ENCODE results near the gene CDH24. TPM values are rescaled to one million over a fixed set of nuclear protein-coding genes. Genes with fewer than 3 reads are reported as not detected.

Gene CDH24
- total and polyA plus RNA-seq, 2 donors (not counting 3 experiments of a cell fraction or from before 2014, with no cell fraction given) = 21.7 to 52.9 TPM

DNA sequence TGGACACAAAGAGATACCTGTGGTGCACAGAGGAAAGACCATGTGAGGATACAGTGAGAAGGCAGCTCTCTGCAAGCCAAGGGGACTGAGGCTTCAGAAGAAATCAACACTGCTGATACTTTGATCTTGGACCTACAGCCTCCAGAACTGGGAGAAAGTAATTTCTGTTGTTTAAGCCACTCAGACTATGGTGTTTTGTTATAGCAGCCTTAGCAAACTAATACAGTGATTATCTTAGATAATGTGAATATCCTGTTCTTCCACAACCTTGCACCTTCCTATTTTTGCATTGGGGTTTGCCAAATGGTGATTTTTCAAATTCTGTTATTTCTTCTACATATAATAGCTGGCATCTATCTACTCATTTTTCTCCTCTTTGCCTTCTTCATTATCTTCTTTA, 39.2 kb downstream of the CDH24 start:
- no peaks in the 10 kb centered on the region for H3K9me3 ChIP-seq (replicated peaks; ENCODE audit: control insufficient read depth, insufficient read depth, low read length)
- no peak overlapping the region for H3K4me2 ChIP-seq (ENCODE audit: insufficient read depth, low read length)
- H3K79me2 ChIP-seq (ENCODE audit: control insufficient read depth, insufficient read depth, low read length) = no peaks in the 10 kb centered on the region
- FAIRE-seq = no peak
- dilution Hi-C loops (cut with MboI; ENCODE audit: extremely low pct_ligation_motif_present, low sequenced_read_pairs) (no loop called here), intact Hi-C loops (cut with micrococcal nuclease) (no loop called here)
- H3K4me1 ChIP-seq (ENCODE audit: control insufficient read depth, extremely low read depth, insufficient read depth, low read length) = no peaks in the 10 kb centered on the region
- no peak for TF ChIP-seq MAX (IDR thresholded peaks at IDR 0.05; ENCODE audit: insufficient read depth, insufficient read length)
- TF ChIP-seq CTCF (IDR thresholded peaks at IDR 0.05; ENCODE audit: extremely low read depth in 1 of 2, insufficient read depth in 1 of 2, low read depth in 1 of 2, low read length in 2 of 2) = no peak
- TF ChIP-seq POLR2AphosphoS5 (IDR thresholded peaks at IDR 0.05; ENCODE audit: insufficient read depth, low read depth, low read length) = no peak
- TF ChIP-seq EZH2 (IDR thresholded peaks at IDR 0.05; ENCODE audit: borderline replicate concordance, low read depth, low read length, severe bottlenecking) = no peak
- TF ChIP-seq GATA2 (IDR thresholded peaks at IDR 0.05; ENCODE audit: insufficient read depth, insufficient read length, low read depth, low read length) = no peak
- no peak for TF ChIP-seq POLR2A (IDR thresholded peaks at IDR 0.05; ENCODE audit: low read depth, low read length)
- TF ChIP-seq FOS (IDR thresholded peaks at IDR 0.05; ENCODE audit: borderline replicate concordance, insufficient read depth, low read length) = no peak
- no peak for TF ChIP-seq MYC (IDR thresholded peaks at IDR 0.05; ENCODE audit: low read depth, low read length)
- no peak for TF ChIP-seq JUN (IDR thresholded peaks at IDR 0.05; ENCODE audit: borderline replicate concordance, insufficient read depth, insufficient read length, low read depth)
- H3K4me3 ChIP-seq (replicated peaks in 1 of 3; ENCODE audit: insufficient read depth in 1 of 3, low read depth in 1 of 3, low read length in 3 of 3) = no peak overlapping the region
- no peaks in the 10 kb centered on the region for H4K20me1 ChIP-seq (replicated peaks; ENCODE audit: control insufficient read depth, extremely low read depth, insufficient read depth, low read length)
- ChIA-PET CTCF (interaction anchor here (0.9 to 2.9 kb wide), 3 partner anchors 11 to 31 kb away, joined by 3 to 13 read pairs (median 3); no protein-coding TSS in a partner anchor), POLR2A (no interaction called here)
- H2AFZ ChIP-seq (ENCODE audit: low read depth, low read length) = no peak overlapping the region
- no peak for DNase-seq (ENCODE audit: low read depth, low spot score)
- no peaks in the 10 kb centered on the region for H3K27me3 ChIP-seq (ENCODE audit: control insufficient read depth in 2 of 2, insufficient read depth in 2 of 2, low read length in 2 of 2)
- no TSS peak for BruUV-seq (replicated peaks)
- no peaks in the 10 kb centered on the region for H3K9me1 ChIP-seq (replicated peaks; ENCODE audit: control insufficient read depth, extremely low read depth, insufficient read depth, low read length)
- H3K9ac ChIP-seq (replicated peaks; ENCODE audit: extremely low read depth, insufficient read depth, low read length) = no peak overlapping the region
- no peak overlapping the region for H3K27ac ChIP-seq (ENCODE audit: insufficient read depth, low read depth, low read length)
- H3K36me3 ChIP-seq (ENCODE audit: control insufficient read depth in 2 of 2, extremely low read depth in 1 of 2, insufficient read depth in 2 of 2, low read length in 2 of 2) = no peaks in the 10 kb centered on the region
